ENCODE measurements around the gene PRKAG1. TPM values are rescaled to one million over a fixed set of nuclear protein-coding genes. Genes with fewer than 3 reads are reported as not detected.

PRKAG1 gene
- total RNA-seq, 1 experiment from 2014 or later = 41.6 TPM

DNA sequence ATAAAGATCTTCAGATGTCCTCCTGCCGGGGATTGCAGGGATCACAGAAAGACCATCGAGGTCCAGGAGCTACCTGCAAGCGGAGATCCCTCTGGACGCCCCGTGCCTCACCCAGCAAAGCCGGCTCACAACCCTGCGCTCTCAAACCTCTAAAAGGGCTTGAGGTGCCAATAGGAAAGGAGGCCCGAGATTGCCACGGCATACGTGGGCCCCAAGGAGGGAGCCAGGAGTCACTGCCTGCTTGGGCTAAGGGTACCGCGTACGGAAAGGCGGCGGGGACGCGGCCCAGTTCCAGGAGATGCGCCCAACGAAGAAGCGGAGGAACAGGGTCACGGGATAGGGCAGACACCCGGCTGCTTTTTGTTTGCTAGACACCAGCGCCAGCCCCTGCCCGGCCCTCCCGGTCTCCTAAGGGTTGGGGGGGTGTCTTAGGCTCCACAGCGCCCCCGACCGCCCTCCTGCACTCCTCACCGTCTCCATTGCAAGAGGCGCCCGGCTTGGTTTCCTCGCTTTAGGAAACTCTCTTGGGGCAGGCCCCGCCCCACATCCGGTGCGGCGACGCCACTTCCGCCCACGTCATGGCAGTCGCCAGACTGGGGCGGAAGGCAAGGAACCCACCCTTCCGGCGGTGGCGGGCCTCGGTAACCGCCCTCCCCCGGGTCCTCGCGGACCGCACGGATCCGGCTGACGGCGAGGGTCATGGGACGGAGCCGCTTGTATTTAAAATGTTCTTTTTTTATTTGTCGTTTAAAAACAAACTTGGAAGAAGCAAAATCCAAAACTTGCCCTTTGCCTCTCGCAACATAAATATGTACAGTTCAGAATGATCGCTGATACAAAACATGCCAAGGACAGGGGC lies at the start of gene PRKAG1 (continued):
- TF ChIP-seq, protein P1, sequence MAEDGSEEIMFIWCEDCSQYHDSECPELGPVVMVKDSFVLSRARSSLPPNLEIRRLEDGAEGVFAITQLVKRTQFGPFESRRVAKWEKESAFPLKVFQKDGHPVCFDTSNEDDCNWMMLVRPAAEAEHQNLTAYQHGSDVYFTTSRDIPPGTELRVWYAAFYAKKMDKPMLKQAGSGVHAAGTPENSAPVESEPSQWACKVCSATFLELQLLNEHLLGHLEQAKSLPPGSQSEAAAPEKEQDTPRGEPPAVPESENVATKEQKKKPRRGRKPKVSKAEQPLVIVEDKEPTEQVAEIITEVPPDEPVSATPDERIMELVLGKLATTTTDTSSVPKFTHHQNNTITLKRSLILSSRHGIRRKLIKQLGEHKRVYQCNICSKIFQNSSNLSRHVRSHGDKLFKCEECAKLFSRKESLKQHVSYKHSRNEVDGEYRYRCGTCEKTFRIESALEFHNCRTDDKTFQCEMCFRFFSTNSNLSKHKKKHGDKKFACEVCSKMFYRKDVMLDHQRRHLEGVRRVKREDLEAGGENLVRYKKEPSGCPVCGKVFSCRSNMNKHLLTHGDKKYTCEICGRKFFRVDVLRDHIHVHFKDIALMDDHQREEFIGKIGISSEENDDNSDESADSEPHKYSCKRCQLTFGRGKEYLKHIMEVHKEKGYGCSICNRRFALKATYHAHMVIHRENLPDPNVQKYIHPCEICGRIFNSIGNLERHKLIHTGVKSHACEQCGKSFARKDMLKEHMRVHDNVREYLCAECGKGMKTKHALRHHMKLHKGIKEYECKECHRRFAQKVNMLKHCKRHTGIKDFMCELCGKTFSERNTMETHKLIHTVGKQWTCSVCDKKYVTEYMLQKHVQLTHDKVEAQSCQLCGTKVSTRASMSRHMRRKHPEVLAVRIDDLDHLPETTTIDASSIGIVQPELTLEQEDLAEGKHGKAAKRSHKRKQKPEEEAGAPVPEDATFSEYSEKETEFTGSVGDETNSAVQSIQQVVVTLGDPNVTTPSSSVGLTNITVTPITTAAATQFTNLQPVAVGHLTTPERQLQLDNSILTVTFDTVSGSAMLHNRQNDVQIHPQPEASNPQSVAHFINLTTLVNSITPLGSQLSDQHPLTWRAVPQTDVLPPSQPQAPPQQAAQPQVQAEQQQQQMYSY (CRISPR knock-in tag; IDR thresholded peaks at IDR 0.05) = no peak
- TF ChIP-seq, protein P2, sequence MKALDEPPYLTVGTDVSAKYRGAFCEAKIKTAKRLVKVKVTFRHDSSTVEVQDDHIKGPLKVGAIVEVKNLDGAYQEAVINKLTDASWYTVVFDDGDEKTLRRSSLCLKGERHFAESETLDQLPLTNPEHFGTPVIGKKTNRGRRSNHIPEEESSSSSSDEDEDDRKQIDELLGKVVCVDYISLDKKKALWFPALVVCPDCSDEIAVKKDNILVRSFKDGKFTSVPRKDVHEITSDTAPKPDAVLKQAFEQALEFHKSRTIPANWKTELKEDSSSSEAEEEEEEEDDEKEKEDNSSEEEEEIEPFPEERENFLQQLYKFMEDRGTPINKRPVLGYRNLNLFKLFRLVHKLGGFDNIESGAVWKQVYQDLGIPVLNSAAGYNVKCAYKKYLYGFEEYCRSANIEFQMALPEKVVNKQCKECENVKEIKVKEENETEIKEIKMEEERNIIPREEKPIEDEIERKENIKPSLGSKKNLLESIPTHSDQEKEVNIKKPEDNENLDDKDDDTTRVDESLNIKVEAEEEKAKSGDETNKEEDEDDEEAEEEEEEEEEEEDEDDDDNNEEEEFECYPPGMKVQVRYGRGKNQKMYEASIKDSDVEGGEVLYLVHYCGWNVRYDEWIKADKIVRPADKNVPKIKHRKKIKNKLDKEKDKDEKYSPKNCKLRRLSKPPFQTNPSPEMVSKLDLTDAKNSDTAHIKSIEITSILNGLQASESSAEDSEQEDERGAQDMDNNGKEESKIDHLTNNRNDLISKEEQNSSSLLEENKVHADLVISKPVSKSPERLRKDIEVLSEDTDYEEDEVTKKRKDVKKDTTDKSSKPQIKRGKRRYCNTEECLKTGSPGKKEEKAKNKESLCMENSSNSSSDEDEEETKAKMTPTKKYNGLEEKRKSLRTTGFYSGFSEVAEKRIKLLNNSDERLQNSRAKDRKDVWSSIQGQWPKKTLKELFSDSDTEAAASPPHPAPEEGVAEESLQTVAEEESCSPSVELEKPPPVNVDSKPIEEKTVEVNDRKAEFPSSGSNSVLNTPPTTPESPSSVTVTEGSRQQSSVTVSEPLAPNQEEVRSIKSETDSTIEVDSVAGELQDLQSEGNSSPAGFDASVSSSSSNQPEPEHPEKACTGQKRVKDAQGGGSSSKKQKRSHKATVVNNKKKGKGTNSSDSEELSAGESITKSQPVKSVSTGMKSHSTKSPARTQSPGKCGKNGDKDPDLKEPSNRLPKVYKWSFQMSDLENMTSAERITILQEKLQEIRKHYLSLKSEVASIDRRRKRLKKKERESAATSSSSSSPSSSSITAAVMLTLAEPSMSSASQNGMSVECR (CRISPR knock-in tag; IDR thresholded peaks at IDR 0.05; ENCODE audit: borderline replicate concordance) = peak; percentile 62; the same call in 1 of the 2 replicates
- TF ChIP-seq, protein P3, sequence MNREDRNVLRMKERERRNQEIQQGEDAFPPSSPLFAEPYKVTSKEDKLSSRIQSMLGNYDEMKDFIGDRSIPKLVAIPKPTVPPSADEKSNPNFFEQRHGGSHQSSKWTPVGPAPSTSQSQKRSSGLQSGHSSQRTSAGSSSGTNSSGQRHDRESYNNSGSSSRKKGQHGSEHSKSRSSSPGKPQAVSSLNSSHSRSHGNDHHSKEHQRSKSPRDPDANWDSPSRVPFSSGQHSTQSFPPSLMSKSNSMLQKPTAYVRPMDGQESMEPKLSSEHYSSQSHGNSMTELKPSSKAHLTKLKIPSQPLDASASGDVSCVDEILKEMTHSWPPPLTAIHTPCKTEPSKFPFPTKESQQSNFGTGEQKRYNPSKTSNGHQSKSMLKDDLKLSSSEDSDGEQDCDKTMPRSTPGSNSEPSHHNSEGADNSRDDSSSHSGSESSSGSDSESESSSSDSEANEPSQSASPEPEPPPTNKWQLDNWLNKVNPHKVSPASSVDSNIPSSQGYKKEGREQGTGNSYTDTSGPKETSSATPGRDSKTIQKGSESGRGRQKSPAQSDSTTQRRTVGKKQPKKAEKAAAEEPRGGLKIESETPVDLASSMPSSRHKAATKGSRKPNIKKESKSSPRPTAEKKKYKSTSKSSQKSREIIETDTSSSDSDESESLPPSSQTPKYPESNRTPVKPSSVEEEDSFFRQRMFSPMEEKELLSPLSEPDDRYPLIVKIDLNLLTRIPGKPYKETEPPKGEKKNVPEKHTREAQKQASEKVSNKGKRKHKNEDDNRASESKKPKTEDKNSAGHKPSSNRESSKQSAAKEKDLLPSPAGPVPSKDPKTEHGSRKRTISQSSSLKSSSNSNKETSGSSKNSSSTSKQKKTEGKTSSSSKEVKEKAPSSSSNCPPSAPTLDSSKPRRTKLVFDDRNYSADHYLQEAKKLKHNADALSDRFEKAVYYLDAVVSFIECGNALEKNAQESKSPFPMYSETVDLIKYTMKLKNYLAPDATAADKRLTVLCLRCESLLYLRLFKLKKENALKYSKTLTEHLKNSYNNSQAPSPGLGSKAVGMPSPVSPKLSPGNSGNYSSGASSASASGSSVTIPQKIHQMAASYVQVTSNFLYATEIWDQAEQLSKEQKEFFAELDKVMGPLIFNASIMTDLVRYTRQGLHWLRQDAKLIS (CRISPR knock-in tag; IDR thresholded peaks at IDR 0.05; ENCODE audit: borderline replicate concordance) = peak; percentile 83; the same call in 1 of the 2 replicates
- TF ChIP-seq GABPB1 (CRISPR knock-in tag; IDR thresholded peaks at IDR 0.05) (peak; percentile 52; the same call in 1 of the 2 replicates), MXD4 (CRISPR knock-in tag; IDR thresholded peaks at IDR 0.05; ENCODE audit: borderline replicate concordance) (no peak), TCF7 (CRISPR knock-in tag; IDR thresholded peaks at IDR 0.05; ENCODE audit: low read depth) (no peak), PRRX2 (CRISPR knock-in tag; IDR thresholded peaks at IDR 0.05) (no peak), FOXP1 (CRISPR knock-in tag; IDR thresholded peaks at IDR 0.05; ENCODE audit: borderline replicate concordance) (peak; percentile 52; the same call in 1 of the 2 replicates), NR1H2 (CRISPR knock-in tag; IDR thresholded peaks at IDR 0.05) (no peak), ZNF396 (CRISPR knock-in tag; IDR thresholded peaks at IDR 0.05; ENCODE audit: borderline replicate concordance) (no peak)
- TF ChIP-seq, protein P4, sequence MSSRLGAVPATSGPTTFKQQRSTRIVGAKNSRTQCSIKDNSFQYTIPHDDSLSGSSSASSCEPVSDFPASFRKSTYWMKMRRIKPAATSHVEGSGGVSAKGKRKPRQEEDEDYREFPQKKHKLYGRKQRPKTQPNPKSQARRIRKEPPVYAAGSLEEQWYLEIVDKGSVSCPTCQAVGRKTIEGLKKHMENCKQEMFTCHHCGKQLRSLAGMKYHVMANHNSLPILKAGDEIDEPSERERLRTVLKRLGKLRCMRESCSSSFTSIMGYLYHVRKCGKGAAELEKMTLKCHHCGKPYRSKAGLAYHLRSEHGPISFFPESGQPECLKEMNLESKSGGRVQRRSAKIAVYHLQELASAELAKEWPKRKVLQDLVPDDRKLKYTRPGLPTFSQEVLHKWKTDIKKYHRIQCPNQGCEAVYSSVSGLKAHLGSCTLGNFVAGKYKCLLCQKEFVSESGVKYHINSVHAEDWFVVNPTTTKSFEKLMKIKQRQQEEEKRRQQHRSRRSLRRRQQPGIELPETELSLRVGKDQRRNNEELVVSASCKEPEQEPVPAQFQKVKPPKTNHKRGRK (CRISPR knock-in tag; IDR thresholded peaks at IDR 0.05; ENCODE audit: borderline replicate concordance) = no peak
- TF ChIP-seq, protein P5, sequence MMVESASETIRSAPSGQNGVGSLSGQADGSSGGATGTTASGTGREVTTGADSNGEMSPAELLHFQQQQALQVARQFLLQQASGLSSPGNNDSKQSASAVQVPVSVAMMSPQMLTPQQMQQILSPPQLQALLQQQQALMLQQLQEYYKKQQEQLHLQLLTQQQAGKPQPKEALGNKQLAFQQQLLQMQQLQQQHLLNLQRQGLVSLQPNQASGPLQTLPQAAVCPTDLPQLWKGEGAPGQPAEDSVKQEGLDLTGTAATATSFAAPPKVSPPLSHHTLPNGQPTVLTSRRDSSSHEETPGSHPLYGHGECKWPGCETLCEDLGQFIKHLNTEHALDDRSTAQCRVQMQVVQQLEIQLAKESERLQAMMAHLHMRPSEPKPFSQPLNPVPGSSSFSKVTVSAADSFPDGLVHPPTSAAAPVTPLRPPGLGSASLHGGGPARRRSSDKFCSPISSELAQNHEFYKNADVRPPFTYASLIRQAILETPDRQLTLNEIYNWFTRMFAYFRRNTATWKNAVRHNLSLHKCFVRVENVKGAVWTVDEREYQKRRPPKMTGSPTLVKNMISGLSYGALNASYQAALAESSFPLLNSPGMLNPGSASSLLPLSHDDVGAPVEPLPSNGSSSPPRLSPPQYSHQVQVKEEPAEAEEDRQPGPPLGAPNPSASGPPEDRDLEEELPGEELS (CRISPR knock-in tag; IDR thresholded peaks at IDR 0.05) = no peak
- TF ChIP-seq, protein P6, sequence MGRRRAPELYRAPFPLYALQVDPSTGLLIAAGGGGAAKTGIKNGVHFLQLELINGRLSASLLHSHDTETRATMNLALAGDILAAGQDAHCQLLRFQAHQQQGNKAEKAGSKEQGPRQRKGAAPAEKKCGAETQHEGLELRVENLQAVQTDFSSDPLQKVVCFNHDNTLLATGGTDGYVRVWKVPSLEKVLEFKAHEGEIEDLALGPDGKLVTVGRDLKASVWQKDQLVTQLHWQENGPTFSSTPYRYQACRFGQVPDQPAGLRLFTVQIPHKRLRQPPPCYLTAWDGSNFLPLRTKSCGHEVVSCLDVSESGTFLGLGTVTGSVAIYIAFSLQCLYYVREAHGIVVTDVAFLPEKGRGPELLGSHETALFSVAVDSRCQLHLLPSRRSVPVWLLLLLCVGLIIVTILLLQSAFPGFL (CRISPR knock-in tag; IDR thresholded peaks at IDR 0.05; ENCODE audit: borderline replicate concordance) = no peak
- TF ChIP-seq, protein P7, sequence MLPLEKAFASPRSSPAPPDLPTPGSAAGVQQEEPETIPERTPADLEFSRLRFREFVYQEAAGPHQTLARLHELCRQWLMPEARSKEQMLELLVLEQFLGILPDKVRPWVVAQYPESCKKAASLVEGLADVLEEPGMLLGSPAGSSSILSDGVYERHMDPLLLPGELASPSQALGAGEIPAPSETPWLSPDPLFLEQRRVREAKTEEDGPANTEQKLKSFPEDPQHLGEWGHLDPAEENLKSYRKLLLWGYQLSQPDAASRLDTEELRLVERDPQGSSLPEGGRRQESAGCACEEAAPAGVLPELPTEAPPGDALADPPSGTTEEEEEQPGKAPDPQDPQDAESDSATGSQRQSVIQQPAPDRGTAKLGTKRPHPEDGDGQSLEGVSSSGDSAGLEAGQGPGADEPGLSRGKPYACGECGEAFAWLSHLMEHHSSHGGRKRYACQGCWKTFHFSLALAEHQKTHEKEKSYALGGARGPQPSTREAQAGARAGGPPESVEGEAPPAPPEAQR (CRISPR knock-in tag; IDR thresholded peaks at IDR 0.05) = no peak
- TF ChIP-seq, protein P8, sequence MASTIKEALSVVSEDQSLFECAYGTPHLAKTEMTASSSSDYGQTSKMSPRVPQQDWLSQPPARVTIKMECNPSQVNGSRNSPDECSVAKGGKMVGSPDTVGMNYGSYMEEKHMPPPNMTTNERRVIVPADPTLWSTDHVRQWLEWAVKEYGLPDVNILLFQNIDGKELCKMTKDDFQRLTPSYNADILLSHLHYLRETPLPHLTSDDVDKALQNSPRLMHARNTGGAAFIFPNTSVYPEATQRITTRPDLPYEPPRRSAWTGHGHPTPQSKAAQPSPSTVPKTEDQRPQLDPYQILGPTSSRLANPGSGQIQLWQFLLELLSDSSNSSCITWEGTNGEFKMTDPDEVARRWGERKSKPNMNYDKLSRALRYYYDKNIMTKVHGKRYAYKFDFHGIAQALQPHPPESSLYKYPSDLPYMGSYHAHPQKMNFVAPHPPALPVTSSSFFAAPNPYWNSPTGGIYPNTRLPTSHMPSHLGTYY (CRISPR knock-in tag; IDR thresholded peaks at IDR 0.05) = no peak
